Activated T-helper 9 cell treated with anti-CD3 and anti-CD28 coated beads, Interleukin-2, amount 50 U/mL, for 16 hours (primary cell): ENCODE measurements around the gene CDKN1C.
"Not testable (repeated sequence)": the region's sequence is repeated elsewhere in the genome, so short reads cannot be mapped to it uniquely, and the experiment has no call there.

Experiments
- DNase-seq: peaks from one replicate; pipeline ENCODE4 v3.0.0-alpha.2; 2020; ENCODE audit warnings: low read depth

CDKN1C gene

DNA sequence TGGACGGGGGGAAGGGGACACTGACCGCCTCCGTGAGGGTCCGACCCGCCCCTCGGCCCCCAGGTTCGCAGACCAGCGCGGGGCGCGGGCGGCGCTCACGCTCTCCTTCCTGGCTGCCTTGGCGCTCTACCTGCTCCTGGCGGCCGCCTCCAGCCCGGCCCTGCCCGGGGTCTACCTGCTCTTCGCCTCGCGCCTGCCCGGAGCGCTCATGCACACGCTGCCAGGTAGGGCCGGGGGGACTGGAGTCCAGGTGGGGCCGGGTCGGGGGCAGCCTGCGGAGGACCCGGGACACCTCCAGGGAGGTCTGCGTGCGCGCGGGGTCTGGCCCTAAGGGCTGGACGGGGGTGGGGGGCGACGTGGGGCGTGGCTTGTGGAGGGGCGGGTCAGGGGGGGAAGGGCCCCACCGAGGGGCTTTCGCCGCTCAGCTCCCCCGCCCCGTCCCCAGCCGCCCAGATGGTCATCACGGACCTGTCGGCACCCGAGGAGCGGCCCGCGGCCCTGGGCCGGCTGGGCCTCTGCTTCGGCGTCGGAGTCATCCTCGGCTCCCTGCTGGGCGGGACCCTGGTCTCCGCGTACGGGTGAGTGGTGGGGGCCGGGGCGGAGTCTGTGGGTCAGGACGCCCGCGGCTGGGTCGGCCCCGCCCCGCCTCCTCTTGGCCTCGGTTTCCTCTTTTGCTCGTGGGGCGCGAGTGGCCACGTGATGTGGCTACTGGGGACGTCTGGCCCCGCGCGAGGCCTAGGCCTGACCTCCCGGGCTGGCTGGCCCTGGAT lies 23.7 kb upstream of the CDKN1C start:
- no peak for DNase-seq

- no peak for DNase-seq
Observed at GRCh38 chr11:2908130-2908529, 22.6 kb upstream of the CDKN1C start.

- not testable (repeated sequence) for DNase-seq
Observed at GRCh38 chr11:2905299-2905698, 19.7 kb upstream of the CDKN1C start.

GRCh38 chr11:2904153-2905052 lies 18.8 kb upstream of the CDKN1C start:
- DNase-seq: no peak

- no peak for DNase-seq
Observed at GRCh38 chr11:2903672-2904011, 18.1 kb upstream of the CDKN1C start.

DNA sequence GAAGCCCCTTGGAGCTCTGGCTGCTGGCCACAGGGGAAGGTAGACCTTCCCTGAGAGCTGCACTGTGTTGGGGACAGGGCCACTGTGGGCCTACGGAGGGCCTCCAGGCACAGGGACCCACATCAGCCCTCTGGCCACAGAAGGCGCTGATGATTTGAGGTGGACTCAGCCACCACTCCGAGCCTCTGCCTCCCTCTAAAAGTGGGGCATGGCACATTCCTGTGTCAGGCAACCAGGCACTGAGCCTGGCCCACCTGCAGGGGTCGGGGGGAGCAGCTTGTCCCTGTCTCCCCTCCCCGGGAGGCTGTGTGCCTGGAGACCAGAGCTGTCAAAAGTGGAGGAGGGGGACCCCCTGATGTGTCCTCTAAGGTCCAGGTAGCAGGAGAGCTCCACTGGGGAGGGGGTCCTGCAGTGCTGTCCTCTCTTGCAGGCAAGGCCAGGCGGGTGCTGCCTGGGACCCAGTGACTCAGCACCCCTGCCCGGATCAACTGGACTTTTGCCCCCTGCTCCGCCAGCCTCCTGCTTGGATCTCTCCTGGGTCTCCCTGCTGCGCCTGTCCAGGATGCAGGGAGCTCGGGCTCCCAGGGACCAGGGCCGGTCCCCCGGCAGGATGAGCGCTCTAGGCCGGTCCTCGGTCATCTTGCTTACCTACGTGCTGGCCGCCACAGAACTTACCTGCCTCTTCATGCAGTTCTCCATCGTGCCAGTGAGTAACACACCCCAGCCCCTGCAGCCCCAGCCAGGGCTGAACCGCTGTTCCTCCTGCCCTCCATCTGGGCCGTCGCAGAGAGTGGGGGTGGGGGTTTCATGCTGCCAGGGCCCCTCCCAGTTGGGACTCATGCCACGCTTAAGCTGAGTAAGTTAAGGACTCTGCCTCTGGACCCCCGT lies 17.5 kb upstream of the CDKN1C start:
- DNase-seq: no peak

GRCh38 chr11:2901854-2902783 lies 16.5 kb upstream of the CDKN1C start:
- DNase-seq: peak; percentile 89

DNA sequence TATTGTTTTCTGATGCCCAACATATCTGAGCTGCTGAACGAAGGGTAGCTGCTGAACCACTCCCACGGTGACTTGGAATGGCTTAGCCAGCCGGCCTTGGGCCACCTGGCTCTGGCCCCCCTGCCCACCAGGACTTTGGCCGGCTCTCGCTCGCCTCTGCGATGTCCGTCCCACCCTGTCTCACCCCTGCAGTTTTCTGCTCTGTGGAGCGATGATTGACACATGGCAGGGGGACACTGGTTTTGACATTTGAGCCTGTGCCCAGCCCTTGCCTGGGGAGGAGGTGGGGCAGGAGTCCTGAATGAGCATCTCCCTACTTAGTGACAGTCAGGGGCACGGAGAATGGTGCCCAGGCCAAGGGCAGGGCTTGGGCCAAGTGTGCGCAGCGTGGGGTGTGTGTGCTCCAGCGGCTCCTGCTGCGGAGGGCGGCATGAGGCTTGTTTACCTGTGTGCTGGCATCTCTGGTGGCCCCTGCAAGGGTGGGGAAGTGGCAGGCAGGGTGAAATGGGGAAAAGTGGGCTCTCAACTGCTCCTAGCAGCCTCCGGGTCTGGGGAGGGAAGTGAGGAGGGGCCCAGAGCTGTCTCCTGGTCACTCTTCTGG lies 15.7 kb upstream of the CDKN1C start:
- DNase-seq: no peak

- DNase-seq: no peak
Observed at GRCh38 chr11:2899080-2899783, 13.7 kb upstream of the CDKN1C start.

DNA sequence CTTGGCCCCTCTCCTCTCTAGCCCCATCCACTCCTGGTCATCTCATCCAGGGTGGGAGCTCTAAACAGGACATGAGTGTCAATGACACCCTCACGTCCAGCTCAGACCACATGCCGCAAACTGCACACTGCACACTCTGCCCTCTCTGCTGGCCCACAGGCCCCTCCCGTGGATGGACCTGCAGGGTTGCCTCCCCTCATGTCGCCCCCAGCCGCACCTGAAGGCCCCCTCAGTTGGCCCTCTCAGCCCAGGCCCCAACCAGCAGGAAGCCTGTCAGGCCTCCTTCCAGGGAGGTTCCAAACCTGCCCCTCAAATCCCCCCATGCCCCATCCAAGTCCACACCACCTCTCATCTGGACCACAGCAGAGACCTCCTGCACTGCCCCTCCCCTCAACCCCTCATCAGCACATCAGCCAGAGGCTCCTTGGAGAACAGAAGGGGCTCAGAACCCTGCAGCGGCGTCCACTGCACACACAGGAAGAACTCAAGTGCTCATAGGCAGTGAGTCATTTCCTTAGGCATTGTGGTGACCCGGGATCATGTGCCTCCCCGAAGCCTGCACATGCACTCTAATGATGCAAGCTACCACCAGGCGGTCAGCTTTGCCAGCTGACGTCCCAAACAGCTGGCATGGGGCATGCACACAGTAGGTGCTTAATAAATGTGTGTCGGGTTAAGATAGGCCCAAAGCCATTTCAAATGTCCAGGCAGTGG lies 12.9 kb upstream of the CDKN1C start:
- DNase-seq: peak; percentile 44

DNA sequence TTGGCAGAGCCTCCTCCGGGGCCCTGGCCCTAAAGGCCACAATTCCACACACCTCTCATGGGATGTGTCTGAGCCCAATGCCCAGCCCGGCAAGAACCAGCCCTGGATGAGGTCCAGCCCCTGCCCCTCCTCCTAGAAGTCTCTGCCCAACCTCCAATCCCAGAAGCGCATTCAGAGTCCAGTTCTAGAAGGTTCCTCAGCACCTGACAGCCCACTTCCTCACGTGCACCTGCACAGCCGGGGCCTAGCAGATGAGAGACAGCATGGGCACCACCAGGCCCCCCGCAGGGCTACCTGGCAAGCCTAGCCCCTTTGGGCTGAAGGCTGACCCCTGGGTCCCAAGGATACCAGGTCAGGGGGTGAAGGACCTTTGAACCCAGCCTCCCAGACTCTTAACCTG lies 11.5 kb upstream of the CDKN1C start:
- no peak for DNase-seq

DNA sequence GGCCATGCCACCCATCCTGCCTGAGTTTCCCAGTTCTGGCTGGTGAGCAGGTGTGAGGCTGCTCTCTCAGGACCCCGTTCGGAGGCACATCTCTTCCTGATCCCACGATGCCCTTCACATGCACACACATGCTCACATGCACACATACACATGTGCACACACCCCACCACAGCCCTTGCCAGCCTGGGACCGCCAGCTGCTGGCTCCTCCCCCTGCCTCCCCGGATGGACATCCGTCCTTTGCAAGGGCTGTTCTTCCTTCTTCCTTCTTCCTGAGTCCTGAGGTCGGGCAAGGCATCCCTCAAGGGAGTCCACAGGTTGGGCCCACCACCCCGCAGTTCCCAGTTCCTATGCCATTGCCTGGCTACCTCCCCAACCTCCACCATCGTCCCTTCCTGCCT lies 10.5 kb upstream of the CDKN1C start:
- no peak for DNase-seq

- DNase-seq: no peak
Observed at GRCh38 chr11:2893935-2894334, 8.4 kb upstream of the CDKN1C start.

GRCh38 chr11:2892967-2893528 lies 7.5 kb upstream of the CDKN1C start:
- DNase-seq: no peak

- DNase-seq: peak; percentile 41
Observed at GRCh38 chr11:2892215-2892966, 6.8 kb upstream of the CDKN1C start.

DNA sequence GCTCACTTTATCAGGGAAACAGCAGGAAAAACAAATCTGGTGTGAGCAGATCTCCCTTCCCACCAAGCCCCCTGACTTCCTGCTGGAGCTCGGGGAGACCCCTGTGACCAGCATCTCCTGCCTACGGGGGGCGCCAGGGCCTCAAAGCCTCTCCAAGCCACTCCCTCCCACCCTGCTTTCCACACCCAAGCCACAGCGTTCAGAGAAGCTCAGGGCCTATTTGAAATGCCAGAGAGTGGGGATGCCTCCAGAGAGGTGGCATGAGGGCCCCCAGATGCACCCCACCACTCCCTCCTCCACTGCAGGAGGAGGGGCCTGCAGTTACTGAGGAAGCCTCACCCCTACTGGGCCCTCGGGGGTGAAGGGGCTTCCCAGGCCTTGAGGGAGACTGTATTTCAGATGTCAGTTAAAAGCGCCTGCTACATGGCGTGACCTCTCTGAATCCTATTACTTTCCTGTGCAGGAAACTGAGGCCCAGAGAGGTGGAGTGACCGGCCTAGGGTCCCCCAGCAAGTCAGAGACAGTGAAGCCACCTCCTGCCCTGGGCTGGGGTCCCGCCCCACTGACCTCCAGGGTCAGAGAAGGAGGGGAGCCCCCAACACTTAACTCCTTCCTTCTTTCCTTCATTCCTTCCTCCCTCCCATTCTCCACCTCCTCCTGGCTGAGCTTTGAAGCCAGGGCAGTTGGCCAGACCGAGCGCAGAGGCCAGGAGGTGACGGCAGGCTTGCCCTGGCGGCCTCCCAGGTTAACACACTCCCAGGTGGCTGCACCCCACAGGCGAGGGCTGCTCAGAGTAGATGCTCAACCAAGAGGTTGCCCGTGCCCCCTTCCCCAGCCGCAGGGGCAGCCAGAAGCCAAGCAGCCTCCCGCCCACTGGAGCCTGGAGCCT lies 6.0 kb upstream of the CDKN1C start:
- DNase-seq: no peak
